Limb (tissue), 2 donors: Measurements from ENCODE around the gene CDC6.

Experiments
- DNase-seq, 2 donors: peaks; one replicate each; pipeline ENCODE4 v3.0.0-alpha.2; 2016; ENCODE audit errors: extremely low spot score in 2 of 2

Gene CDC6

DNA sequence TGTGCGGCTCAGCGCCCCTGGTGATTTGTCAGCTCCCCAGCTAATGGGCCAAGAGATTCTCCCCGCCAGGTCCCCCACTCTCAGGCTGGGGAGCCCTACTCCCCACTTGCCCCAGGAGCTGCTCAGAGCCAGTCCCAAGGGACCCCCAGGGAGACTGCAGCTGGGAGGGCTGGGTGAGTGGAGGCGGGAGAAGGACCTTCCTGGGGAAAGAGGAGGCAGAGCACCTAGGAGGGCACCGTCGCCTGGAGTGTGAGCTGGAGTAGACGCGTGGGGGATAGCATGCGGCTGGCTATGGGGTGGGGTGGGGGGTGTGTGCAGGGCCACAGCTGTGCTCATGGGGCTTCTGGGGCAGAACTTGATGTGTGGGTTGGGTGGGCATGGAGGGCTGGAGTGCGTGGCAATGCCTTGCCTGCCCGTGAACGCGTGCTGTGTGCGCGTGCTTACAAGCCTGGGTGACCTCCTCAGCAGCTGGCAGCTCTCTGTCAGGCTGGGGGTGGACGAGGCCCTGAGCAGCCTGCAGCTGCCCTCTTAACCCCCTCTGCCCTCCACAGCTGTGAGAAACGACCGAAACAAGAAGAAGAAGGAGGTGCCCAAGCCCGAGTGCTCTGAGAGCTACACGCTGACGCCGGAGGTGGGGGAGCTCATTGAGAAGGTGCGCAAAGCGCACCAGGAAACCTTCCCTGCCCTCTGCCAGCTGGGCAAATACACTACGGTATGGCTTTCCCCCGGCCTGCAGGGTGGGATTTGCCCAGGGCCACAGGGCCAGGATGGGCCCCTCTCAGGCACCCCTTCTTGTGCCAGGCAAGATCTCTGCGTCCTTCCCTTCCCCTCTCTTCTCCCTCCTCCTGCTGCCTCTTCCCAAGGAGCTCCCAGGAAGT, 63.9 kb downstream of the CDC6 start:
- no peak for DNase-seq

- no peak for DNase-seq
Measured at GRCh38 chr17:40352237-40352778, 64.6 kb downstream of the CDC6 start.

- DNase-seq = no peak
Measured at GRCh38 chr17:40352779-40353394, 65.2 kb downstream of the CDC6 start.
